ENCODE measurements around the gene CARNS1. TPM values are rescaled to one million over a fixed set of nuclear protein-coding genes. Genes with fewer than 3 reads are reported as not detected.

CARNS1 gene
- total RNA-seq, 1 experiment from 2014 or later = 0.07 TPM

DNA sequence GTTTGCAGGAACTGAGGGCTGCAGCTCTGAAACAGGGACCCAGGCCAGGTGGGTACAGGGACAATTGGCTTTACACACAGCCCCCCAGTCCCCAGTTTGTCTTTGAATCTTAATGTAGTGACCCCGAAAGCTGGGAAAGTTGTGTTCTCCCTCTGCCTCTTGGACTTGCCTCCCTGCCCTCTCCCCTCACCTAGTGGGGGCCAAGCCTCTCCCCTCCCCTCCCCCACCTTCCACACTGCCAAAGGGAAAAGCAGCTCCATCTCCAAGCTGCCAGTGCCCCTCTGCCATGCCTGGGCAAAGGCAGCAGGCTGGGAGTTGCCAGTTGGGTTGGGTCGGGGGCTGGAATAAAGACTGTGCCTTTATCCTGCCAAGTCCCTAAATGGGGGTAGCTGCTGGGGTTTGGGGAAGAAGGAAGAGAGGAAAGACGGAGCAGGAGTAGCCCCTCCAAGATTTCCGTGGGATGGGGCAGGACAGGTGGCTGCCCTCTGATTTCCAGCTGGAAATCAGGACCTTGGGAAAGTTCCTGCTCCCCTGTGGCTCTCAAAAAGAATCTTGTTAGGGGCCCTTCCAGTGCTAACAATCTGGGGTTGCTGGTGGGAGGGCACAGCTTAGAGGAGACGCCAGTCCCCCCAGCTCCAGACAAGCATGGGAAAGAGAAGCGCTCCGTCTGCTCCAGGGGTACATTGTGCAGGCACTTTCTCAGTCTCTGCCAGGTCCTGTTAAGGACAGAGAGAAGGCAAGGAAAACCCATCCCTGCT lies 39.2 kb upstream of the CARNS1 start:
- no TSS peak for BruUV-seq (replicated peaks)
- H3K9me3 Mint-ChIP-seq (ENCODE audit: unreplicated experiment) = no peaks in the 10 kb centered on the region
- no peak for DNase-seq (ENCODE audit: unreplicated experiment)
- POLR2A ChIA-PET = interaction anchor here (0.7 to 2.0 kb wide), 5 partner anchors 10 to 23 kb away, joined by 3 to 6 read pairs (median 4); partner anchors contain the start of genes POLD4 and RAD9A
- TF ChIP-seq, protein P1, sequence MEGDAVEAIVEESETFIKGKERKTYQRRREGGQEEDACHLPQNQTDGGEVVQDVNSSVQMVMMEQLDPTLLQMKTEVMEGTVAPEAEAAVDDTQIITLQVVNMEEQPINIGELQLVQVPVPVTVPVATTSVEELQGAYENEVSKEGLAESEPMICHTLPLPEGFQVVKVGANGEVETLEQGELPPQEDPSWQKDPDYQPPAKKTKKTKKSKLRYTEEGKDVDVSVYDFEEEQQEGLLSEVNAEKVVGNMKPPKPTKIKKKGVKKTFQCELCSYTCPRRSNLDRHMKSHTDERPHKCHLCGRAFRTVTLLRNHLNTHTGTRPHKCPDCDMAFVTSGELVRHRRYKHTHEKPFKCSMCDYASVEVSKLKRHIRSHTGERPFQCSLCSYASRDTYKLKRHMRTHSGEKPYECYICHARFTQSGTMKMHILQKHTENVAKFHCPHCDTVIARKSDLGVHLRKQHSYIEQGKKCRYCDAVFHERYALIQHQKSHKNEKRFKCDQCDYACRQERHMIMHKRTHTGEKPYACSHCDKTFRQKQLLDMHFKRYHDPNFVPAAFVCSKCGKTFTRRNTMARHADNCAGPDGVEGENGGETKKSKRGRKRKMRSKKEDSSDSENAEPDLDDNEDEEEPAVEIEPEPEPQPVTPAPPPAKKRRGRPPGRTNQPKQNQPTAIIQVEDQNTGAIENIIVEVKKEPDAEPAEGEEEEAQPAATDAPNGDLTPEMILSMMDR (IDR thresholded peaks at IDR 0.05; ENCODE audit: unreplicated experiment) = no peak
- H3K4me1 Mint-ChIP-seq (ENCODE audit: insufficient read depth, unreplicated experiment) = peaks cover 47% of the 10 kb centered on the region
- intact Hi-C loops (cut with micrococcal nuclease) = no loop called here
- CTCF ChIA-PET = interaction anchor here (0.5 to 19.3 kb wide), 4 partner anchors 15 to 1584 kb away, joined by 3 to 659 read pairs (median 4); partner anchors contain the start of genes POLD4 and RAD9A
- H3K36me3 Mint-ChIP-seq (ENCODE audit: insufficient read depth, unreplicated experiment) = peaks cover 15% of the 10 kb centered on the region
- no peak overlapping the region for H3K27ac Mint-ChIP-seq (ENCODE audit: low read depth, unreplicated experiment)
- H3K27me3 Mint-ChIP-seq (ENCODE audit: insufficient read depth, unreplicated experiment) = no peaks in the 10 kb centered on the region
- H3K4me3 Mint-ChIP-seq (ENCODE audit: unreplicated experiment) = no peak overlapping the region

DNA sequence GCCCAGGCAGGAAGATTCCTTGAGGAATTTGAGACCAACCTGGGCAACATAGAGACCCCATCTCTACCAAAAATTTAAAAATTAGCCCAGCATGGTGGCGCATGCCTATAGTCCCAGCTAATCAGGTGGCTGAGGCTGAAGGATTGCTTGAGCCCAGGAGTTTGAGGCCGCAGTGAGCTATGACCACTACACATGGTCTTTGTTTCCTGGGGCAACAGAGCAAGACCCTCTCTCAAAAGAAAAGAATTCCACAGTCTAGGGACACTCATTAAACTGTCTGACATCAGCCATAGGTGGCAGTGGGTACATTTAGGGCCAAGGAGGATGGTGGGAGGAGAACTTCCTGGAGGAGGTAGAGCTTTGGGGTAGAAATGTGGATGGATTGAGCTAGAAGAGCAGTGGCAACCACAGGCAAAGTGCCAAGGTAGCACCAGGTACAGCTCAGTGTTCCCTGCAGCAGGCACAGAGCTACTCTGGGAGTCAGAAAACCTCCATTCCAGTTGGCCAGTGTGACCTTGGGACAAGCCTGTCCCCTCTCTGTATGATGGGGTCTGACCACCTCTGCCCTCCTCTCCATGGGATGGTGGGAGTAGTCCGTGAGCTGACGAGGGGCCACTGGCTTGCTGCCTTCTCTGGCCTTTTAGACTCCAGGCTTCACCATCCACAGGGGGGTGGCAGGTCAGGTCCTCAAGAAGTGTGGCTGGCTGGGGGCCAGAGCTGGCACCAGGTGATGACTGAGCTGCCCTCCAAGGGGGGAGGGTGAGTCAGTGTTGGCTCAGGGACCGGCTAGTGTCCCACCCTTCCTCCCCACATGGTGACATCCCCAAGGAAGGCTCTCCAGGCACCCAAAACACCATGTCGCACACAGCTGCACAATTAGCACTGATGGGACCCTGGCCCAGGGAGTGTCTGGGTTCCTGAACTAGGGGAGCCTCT lies 38.3 kb upstream of the CARNS1 start:
- no peak for DNase-seq (ENCODE audit: unreplicated experiment)
- intact Hi-C loops (cut with micrococcal nuclease) = no loop called here

DNA sequence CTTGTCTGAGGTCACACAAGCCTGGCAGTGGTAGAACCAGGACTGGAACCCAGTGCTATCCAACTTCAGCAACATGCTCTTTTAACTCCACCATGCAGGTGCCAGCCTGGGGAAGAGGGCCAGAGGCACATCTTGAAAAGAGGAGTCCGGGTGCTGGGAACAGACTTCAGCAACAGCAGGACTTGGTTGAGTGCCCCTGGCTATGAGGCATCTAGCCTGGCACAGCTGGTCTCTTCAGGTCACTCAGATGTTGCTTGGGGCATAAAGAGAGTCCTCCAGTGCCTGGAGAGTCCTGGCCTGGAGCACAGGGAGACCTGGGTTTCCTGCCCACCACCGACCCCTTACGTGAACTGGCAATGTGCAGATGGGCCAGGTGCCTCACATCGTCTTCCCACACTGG lies 36.9 kb upstream of the CARNS1 start:
- no peaks in the 10 kb centered on the region for H3K27me3 Mint-ChIP-seq (ENCODE audit: insufficient read depth, unreplicated experiment)
- peaks cover 46% of the 10 kb centered on the region for H3K4me1 Mint-ChIP-seq (ENCODE audit: insufficient read depth, unreplicated experiment)
- peaks cover 24% of the 10 kb centered on the region for H3K36me3 Mint-ChIP-seq (ENCODE audit: insufficient read depth, unreplicated experiment)
- no peak overlapping the region for H3K27ac Mint-ChIP-seq (ENCODE audit: low read depth, unreplicated experiment)
- no peaks in the 10 kb centered on the region for H3K9me3 Mint-ChIP-seq (ENCODE audit: unreplicated experiment)
- no TSS peak for BruUV-seq (replicated peaks)
- DNase-seq (ENCODE audit: unreplicated experiment) = no peak
- intact Hi-C loops (cut with micrococcal nuclease) = no loop called here
- ChIA-PET POLR2A (interaction anchor here (1.5 to 4.8 kb wide), 4 partner anchors 24 to 75 kb away, joined by 4 to 29 read pairs (median 5); partner anchors contain the start of gene SSH3), CTCF (interaction anchor here (0.9 to 19.3 kb wide), 4 partner anchors 8 to 112 kb away, joined by 3 to 659 read pairs (median 5); partner anchors contain the start of gene POLD4)
- TF ChIP-seq, protein P1 (IDR thresholded peaks at IDR 0.05; ENCODE audit: unreplicated experiment) = no peak
- H3K4me3 Mint-ChIP-seq (ENCODE audit: unreplicated experiment) = no peak overlapping the region

More for the DNA sequence above, 38.3 kb upstream of the CARNS1 start:
- H3K4me1 Mint-ChIP-seq (ENCODE audit: insufficient read depth, unreplicated experiment) = peaks cover 40% of the 10 kb centered on the region
- H3K4me3 Mint-ChIP-seq (ENCODE audit: unreplicated experiment) = no peak overlapping the region
- no peaks in the 10 kb centered on the region for H3K27me3 Mint-ChIP-seq (ENCODE audit: insufficient read depth, unreplicated experiment)
- H3K27ac Mint-ChIP-seq (ENCODE audit: low read depth, unreplicated experiment) = no peak overlapping the region
- ChIA-PET POLR2A (interaction anchor here (0.6 to 2.0 kb wide), 7 partner anchors 15 to 31 kb away, joined by 3 to 6 read pairs (median 4); partner anchors contain the start of genes POLD4 and RAD9A), CTCF (interaction anchor here (0.5 to 19.3 kb wide), 3 partner anchors 15 to 113 kb away, joined by 3 to 659 read pairs (median 6); partner anchors contain the start of genes POLD4 and RAD9A)
- no TSS peak for BruUV-seq (replicated peaks)
- TF ChIP-seq, protein P1 (IDR thresholded peaks at IDR 0.05; ENCODE audit: unreplicated experiment) = no peak
- H3K9me3 Mint-ChIP-seq (ENCODE audit: unreplicated experiment) = no peaks in the 10 kb centered on the region
- peaks cover 24% of the 10 kb centered on the region for H3K36me3 Mint-ChIP-seq (ENCODE audit: insufficient read depth, unreplicated experiment)

Measured in MCF 10A (cell line).